ENCODE measurements around the gene MS4A14.

DNA sequence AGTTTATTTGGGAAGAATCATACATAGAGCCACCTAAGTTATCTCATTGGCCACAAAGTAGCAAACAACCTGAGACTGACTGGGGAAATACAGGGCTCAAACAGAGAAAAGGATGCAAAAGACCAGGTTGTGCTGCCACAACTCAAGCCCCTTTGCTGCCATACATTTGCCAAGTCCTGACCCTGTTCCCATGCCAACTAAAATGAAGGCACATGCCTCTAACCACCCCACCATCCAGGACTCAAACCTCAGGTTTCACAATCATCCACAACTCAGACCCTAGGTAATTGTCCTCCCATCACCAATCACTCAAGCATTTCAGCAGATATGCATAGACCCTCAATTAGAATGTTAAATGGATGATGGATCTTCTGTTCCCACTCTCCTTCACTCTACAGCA is 58.0 kb downstream of the MS4A14 start:
- TF ChIP-seq POLR2A (IDR thresholded peaks at IDR 0.05) = no peak
- TF ChIP-seq POLR2AphosphoS5 (IDR thresholded peaks at IDR 0.05) = no peak
- TF ChIP-seq, protein P1, sequence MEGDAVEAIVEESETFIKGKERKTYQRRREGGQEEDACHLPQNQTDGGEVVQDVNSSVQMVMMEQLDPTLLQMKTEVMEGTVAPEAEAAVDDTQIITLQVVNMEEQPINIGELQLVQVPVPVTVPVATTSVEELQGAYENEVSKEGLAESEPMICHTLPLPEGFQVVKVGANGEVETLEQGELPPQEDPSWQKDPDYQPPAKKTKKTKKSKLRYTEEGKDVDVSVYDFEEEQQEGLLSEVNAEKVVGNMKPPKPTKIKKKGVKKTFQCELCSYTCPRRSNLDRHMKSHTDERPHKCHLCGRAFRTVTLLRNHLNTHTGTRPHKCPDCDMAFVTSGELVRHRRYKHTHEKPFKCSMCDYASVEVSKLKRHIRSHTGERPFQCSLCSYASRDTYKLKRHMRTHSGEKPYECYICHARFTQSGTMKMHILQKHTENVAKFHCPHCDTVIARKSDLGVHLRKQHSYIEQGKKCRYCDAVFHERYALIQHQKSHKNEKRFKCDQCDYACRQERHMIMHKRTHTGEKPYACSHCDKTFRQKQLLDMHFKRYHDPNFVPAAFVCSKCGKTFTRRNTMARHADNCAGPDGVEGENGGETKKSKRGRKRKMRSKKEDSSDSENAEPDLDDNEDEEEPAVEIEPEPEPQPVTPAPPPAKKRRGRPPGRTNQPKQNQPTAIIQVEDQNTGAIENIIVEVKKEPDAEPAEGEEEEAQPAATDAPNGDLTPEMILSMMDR (IDR thresholded peaks at IDR 0.05) = no peak
- TF ChIP-seq EP300 (IDR thresholded peaks at IDR 0.05) = no peak

Measured in stomach (tissue), 4 donors.